ENCODE measurements around the gene CNTN6.

The CNTN6 gene

DNA sequence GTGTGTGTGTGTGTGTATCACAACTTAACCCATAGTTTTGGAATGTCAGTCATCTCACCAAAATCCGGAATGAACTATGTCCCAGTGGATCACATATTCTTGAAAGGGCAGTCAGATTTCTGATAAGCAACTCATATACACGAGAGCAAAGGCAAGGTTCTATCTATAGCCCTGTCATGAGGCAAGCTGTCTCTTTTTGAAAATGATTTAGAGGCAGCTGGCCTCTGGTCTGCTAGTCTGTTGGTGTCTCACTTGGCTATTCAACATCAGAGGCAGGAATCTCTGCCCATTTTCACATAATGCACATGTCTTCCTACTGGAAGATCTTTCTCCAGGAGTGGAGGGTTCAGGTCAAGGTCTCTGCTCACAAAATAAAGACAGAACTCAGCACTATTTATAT, 79.8 kb downstream of the CNTN6 start:
- DNase-seq: no peak

DNA sequence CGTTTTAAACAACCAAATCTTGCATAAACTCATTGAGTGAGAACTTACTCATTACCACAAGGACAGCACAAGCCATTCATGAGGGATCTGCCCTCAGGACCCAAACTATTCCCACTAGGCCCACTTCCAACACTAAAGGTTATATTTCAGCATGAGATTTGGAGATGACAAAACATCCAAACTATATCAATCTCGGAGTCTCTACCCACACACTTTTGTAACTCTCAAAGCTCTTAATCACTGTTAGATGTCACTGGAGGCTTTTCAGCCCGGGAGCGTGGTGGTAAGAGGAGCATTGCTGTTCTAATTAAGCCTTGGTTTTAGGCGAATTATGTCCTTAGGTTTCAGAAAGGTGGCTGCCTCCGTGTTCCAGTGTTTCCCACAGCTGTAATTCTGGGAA, 86.3 kb downstream of the CNTN6 start:
- no peak for DNase-seq

DNA sequence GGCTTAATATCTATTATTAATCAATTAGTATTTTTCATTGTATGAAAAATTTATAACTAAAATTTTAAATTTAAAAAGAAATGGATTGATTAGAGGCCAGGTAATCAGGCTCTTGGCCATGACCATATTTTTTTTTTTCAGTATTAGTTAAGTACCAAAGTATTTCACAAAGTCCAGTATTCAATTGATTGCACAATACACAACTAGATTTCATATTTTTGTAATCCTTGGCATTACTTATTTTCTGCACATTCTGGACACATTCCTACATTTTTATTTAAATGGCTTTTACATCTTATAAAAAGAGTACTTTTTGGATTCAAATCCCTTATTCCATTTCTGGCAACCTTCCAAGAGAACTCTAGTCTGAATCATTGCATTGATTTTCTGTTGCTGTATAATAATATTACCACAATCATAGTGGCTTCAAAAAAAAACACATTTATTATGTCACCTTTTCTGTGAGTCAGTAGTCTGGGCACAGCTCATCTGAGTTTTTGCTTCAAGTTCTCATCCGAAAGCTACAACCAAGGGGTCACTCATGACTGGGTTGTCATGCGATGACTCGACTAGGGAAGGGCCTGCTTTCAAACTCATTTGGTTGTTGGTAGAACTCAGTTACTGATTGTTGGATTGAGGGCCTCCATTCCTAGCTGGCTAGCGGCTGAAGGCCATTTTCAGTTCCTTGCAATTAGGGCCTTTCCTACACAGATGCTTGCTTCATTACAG, 90.7 kb downstream of the CNTN6 start:
- no peak for DNase-seq

DNA sequence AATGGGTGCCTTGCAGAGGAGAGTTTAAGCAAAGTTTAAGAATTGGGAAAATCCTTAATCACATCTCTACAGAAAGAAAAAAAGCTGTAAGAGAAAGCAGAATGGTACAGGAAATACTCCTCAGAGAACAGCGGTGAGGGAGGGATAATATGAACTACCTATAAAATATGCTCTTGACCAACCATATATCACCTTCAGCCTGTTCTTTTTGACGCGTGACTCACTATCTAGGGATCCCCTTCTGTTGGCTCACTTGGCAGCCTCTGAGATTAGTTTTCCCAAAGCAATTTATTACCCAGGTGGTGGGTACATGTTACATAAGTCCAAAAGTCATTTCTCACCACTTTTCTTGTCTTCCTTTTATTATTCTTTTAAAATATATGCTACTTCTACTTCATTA, 97.7 kb downstream of the CNTN6 start:
- no peak for DNase-seq

DNA sequence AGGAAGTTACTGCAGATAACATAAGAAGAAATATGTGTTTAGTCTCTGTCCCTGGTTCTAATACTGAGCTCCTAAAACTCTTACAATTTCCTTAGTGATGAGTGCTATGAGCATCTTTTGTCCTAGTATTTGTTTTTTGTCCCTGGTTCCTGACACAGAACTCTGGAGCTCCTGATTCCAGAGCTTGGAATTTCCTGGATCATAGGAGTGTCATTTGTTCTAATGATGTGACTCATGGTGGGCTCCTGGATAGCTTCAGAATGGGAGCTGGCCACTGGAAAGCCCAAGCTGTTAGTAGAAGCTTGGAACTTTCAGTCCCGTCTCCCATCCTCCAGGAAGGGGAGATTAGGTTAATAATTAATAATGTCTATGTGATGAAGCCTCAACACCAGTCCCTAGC, 98.2 kb downstream of the CNTN6 start:
- DNase-seq: no peak

DNA sequence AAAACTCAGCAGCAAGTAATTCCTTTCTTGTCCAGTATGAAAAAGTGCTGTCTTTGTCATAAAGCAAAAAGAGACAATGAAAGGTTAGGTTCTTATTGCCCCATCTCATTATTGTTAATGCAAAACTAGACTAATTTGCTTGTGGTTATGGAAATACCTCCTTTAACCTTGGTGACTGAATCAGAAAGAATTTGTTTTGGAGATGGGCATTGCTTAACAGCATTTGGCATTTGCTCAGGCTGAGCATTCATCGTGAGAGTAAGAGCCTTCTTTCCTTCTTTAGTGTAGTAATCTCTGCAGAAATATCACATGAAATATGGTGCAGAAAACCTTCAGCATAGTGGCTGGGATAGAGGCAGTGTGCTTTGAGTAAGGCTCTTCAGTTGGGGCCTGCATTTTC, 103.1 kb downstream of the CNTN6 start:
- no peak for DNase-seq

DNA sequence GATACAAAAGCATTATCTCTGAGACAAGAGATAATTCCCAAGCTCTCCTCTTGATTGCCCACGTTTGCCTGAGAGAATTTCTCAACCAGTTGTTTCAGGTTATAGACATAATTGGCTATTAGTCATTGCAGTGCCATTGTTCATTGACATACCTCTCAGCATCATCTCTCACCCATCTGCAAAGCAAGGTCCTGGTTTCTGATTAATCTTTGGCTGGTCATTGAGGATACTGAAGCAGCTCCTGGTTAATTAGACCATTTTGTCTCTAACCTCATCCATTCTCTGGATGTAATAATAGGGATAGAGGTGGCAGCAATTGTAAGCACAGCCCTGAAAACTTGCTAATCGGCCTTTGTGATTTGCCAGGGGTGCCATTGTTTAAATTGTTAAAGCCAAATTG, 104.2 kb downstream of the CNTN6 start:
- DNase-seq: no peak

DNA sequence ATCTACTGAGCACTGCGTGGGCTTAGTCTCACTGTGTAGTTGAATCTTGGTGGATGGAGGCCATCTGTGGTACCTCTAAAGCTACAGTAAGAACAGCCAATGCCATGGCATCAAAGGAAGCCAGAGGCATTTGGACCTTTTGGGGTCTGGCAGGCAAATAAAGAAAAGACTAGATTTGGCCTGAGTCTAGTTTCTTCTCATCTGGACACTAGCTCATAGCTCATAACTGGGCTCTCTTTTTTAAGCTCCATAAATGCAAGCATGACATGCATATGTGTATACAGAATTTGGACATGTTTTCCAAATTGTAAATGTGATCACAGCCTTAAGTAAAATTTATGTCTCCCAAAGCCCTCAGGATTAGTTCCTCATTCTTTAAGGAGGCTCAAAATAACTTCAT, 107.5 kb downstream of the CNTN6 start:
- DNase-seq: no peak

DNA sequence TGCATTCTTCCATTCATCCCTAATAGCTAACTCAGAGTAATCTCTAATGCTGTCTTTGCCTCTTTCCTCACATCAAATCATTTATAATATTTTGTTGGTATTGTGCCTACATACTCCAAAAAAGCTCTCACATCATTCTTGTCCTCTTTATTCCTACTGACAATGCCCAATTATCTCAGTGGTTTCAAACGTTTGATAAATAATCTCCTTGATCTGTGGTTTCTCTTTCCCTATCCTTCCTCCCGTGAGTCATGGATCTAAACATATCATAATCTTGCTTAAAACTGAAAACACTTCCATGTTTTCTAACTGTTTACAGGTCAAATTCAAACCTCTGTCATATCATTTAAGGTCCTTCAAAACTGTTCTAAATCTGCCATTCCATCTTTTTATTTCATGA, 115.1 kb downstream of the CNTN6 start:
- DNase-seq: no peak

DNA sequence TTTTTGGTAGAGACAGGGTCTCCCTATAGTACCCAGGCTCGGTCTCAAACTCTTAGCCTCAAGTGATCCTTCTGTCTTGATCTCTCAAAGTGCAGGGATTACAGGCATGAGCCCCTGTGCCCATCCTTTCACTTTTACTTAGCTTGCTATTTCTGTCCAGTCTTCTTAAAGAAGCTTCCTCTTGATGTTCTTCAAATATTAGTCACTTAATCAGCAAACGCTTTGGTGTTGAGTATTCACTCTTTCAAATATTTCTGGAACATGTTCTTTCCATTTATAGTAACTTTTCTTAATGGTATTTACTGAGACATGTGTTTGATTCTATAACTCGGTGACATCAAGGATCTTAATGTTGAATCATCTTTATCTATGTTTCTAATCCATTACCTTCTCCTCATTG, 122.1 kb downstream of the CNTN6 start:
- DNase-seq: no peak

DNA sequence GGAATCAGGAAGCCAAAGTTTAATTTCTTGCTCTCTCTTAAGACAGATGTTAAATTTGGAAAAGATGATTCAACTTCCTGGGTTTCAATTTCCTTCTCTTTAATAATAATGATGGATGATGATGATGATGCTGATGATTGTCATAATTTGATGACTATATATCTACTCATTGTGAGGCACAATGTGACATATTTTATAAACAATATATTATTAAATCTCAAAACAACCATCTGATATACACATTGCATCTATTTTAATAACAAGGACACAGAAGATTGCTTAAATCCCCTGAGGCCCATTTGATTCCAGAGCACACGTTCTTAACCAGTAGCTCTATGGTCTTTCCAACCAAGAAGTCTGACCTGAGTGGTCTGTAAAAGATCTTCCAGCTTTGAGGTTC, 124.0 kb downstream of the CNTN6 start:
- DNase-seq: no peak

DNA sequence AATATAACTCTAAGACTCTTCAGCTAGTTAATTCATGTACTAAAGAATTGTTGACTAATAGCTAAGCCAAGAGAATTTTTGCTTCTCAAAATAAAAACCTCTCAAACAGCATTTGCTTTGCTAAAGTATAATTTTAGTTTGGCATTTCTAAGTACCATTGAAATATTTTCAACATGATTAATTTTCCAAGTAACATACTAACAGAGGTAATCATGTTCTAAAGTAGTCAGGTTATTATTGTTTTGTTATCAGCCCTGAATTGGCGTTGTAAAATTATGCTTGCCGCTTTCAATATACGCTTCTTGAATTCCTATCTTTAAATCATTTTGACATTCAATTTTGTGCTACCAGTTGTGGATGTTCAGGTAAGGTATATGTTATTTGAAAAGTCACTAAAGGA, 134.3 kb downstream of the CNTN6 start:
- DNase-seq: no peak

DNA sequence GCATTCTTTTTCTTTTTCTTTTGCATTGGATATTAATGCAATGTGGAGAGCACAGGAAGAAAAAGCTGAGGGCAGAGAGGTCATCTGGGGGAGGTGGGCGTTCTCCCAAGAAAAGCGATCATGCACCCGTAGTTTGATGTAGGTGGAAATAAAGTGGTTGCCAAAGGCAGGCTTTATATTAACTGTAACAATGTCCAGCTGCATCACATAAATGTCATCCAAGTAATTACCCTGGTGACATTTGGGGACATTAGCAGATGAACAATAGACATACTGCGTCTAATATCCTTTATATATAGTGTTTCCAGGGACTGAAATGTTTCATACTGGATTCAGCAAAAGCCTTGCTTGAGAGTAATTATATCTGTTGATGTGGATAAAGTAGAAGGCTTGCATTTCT, 135.5 kb downstream of the CNTN6 start:
- peak; percentile 8 for DNase-seq

DNA sequence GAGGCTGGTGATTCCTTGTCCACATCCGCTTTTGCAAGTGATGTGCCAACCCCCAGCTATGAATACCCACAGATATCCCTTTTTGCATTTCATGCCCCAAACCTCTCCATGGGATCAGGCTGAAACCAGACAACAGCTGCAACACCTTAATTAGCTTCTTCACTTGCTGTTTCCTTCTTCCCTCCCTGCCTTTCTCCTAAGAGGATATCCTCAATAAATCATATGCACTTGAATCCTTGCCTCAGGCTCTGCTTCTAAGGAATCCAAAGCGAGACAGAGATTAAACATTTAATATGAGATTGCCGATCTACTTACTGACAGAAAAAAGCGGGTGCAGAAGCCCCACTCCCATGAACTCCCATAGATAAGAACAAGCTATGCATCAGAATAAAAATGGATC, 138.1 kb downstream of the CNTN6 start:
- DNase-seq: no peak

DNA sequence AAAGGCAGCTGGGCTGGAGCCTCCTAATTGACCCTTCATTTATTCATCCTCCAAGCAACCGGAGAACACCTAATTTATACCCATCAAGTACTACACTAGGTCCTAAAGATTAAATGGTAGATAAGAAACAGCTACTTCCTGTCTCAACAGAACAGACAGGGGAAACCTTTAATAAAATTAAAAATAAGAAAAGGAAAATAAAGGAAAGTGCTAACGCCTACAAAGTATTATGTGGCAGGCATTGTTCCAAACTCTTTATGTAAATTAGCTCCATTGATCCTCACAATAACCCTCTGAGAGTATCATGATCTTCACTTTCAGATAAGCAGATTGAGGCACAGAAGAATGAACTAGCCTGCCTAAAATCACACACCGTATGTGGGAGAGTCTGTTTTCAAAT, 139.5 kb downstream of the CNTN6 start:
- DNase-seq: no peak

DNA sequence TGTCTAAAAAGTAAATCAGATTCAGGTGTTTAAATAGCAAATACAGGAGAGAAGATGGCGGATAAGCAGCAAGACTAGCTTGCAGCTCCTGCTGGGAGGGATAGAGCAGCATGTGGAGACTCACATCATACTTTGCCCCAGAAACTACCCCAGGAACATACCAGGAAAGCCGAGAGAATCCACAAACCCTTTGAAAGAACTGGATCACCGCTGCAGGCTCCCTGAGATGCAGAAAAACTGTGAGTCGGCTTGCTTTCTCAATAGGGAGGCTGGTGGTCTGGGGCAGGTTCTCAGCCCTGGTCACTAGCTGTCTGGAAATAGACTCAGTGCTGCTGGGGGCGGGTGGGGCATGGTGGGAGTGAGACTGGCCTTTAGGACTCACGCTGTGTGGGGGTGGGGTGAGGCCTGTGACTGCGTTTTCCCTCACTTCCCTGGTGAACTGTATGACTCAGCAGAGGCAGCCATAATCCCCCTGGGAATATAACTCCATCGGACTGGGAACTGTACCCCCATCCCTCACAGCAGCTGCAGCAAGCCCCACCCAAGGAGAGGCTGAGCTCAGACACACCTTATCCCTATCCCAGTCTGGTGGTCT, 142.8 kb downstream of the CNTN6 start:
- DNase-seq: no peak

DNA sequence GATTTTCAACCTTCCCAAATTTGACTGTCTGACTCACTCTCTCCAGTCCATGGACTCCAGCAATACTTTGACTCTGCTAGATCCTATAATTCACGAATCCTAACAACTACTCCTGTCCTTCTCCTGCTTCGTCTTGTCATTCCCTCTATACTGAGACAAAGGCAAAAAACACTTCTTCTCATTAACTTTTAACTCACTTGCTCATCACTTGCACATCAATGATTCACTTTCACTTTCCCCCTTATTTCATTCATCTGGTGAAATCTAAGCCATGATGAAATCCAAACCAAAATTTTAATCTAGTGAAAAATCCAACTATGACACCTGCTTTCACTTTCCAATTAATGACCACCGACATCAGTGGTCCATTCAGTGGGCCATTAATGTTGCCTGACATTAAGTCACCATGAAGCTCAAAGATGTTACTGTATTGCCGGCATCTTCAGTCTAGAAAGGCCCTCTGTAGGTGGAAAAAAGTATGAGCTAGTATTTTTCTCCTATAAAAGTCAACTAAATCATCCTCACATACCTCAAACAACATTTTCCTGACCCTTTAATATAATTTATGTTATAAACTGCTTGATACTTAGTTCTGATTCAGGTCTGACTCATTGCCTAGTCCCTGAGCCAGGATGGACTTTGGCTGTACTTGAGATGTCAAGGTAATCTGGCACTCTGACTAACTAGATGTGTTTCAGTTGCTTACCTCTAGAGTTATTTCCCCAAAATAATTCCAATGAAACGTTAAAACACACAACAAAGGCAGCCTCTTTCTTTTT, 158.6 kb downstream of the CNTN6 start:
- no peak for DNase-seq

DNA sequence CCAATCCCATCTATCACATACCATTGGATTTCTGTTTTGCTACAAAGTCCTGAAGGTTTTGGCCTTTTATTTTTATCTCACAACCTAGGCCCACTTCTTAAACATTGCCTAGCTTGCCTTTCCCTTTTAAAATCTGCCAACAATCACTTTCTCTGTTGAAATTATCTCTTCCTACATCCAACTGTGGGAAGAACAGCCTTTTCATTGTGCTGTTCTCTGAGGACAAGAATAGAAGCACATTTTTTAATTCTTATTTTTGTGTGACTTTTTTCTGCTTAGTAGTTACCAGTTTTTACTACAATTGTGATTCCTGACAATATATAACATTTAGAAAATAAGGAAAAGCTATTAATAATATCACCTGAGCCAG, 159.2 kb downstream of the CNTN6 start:
- DNase-seq: no peak

DNA sequence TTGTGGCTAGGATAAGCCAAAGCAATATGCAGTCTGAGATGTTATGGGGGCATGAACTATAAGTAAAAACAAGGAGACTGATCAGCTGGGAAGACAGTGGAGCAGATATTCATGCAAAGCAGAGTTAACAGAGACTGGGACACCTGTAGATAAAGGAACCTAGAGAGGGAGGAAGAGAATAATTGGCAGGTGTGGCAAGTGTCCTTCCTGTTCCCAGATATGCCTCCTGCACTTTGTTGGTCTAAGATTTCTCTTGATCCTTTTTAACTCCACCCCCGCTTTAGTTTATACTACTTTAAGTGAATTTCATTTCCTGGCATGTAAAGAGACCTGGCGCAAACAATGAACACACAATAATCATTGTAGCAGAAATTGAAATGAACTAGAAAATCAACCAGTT, 169.4 kb downstream of the CNTN6 start:
- no peak for DNase-seq

DNA sequence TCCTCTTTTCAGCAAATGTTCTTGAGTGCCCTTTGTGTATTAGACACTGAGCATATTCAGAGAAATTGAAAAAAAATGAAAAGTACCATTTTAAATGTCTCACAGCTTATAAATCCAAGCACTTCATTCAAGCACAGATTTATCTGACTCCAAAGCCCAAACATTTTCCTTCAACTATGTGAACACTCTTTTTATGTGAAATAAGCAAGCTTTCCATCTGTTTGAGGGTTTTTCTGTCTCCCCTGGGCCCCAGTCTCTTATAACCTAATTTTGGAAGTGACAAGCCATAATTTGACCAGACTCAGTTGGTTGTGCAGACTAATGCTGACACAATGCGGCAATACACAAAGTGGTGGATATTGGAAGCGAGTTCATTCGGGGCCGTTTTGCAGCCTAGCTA, 170.3 kb downstream of the CNTN6 start:
- no peak for DNase-seq

DNA sequence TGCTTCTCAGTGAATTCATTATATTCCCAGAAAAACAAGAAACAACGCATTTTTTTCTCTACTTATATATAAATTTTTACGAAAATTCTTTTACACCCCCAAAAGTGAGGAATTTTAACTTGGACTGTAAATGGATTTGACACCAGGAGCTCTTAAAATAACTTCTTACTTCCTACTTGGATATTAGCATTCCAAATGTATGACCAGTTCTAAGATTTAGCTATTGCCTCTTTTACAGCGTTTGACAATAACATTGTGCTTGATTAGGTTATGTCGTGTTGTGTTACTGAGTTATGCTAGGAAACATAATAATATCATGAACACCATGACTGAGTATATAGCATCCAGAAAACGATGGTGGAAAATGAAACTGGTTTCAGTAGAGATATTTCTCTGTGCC, 177.0 kb downstream of the CNTN6 start:
- DNase-seq: no peak

DNA sequence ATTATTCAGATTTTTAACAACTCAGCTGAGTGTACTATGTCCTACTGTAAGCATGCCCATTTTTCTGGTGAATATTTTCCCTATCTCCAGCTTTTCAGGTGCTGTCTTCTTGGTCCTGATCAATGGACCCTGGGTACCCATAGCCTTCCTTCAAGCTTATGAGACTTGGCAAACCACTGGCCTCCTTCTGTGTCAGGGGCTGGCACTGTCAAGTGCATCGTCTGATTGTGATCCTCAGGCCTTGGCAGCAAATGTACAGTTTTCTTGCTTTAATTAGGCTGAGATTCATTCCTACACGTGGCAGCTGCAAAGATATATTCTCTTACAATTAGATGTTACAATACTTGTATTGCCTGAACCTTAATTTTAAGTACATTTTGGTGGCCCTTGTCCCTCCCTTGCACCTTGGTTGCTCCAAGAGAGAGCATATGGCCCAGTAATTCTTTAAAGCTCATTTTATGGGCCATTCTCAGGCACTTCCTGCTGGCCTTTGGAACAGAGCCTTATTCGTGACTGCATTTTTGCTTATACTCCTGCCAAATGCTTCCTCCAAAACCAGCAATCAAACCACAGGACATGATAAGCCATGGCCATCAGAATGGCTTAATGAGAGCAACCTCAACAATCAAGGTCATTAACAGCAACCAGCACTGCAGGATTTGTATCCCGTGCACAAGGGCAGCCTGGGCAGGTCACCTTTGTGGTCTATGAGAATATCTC, 179.9 kb downstream of the CNTN6 start:
- no peak for DNase-seq

DNA sequence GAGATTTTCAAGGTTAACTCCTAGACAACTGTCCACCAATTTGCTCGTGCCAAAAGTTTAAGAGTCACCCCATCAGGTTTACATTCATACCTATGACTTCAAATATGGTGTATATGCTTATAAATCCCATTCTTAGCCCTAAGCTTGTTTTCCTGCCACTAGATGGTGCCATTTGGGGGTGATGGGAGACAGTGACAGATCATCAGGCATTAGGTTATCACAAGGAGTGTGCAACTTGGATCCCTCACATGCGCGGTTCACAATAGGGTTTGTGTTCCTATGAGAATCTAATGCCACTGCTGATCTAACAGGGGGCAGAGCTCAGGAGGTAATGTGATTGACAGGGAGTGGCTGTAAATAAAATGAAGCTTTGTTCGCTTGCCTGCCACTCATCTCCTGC, 182.7 kb downstream of the CNTN6 start:
- DNase-seq: no peak

All from right kidney (tissue), 1 donor.